Measurements from ENCODE around the gene FEZF1.

DNA sequence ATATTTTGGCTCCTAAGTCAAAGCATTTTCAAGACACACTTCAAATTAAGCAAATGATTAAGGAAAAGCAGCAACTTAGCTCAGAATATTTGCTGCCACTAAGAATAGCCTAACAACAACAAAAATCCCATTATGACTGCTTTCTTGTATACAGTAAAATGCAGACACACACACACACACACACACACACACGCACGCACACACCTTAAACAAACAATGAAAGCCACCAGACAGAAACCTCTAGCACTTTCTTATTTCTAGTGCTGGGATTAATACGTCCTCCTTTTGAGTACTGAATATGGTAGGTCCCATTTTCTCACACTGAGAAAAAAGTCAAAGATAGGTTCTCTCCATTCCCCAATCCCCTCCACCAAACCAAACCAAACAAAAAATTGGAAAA lies 23.4 kb upstream of the FEZF1 start:
- TF ChIP-seq, protein P1, sequence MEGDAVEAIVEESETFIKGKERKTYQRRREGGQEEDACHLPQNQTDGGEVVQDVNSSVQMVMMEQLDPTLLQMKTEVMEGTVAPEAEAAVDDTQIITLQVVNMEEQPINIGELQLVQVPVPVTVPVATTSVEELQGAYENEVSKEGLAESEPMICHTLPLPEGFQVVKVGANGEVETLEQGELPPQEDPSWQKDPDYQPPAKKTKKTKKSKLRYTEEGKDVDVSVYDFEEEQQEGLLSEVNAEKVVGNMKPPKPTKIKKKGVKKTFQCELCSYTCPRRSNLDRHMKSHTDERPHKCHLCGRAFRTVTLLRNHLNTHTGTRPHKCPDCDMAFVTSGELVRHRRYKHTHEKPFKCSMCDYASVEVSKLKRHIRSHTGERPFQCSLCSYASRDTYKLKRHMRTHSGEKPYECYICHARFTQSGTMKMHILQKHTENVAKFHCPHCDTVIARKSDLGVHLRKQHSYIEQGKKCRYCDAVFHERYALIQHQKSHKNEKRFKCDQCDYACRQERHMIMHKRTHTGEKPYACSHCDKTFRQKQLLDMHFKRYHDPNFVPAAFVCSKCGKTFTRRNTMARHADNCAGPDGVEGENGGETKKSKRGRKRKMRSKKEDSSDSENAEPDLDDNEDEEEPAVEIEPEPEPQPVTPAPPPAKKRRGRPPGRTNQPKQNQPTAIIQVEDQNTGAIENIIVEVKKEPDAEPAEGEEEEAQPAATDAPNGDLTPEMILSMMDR (IDR thresholded peaks at IDR 0.05; ENCODE audit: insufficient read depth, low read length), result no peak
- TF ChIP-seq POLR2AphosphoS5 (IDR thresholded peaks at IDR 0.05; ENCODE audit: low read depth), result no peak
